IMR-90 (cell line): ENCODE results near the gene FBXL16. TPM values are rescaled to one million over a fixed set of nuclear protein-coding genes. Genes with fewer than 3 reads are reported as not detected.

Experiments used
- ATAC-seq: fragments of 200-7000 bp; cut with Tn5 transposase; 2 replicates; pipeline ENCODE4 v1.9.1; 2020; ENCODE audit warnings: low read depth, mild to moderate bottlenecking, moderate library complexity
- BruUV-seq: library from RNA; stranded (reverse); fragments of 400-500 nt; replicated peaks from 2 replicates; lab custom pipeline; 2021; lab: Mats Ljungman, UMichigan
- CTCF ChIA-PET: fragments of 300-600 bp; formaldehyde crosslinking; extraction: SDS; loops from one replicate; lab custom pipeline; 2021; ENCODE audit warnings: antibody characterized with exemption; lab: Yijun Ruan, JAX
- POLR2A ChIA-PET: fragments of 300-600 bp; sonication (Branson Sonifier 250); formaldehyde crosslinking; loops from one replicate; lab custom pipeline; 2022; ENCODE audit warnings: antibody characterized with exemption; ENCODE audit not compliant: unreplicated experiment; lab: Charles Lee
- DNase-seq: peaks from one replicate; pipeline ENCODE4 v3.0.0; 2013
- H2AFZ ChIP-seq: replicated peaks from 2 replicates; pipeline ENCODE3; 2013; ENCODE audit warnings: low read length, mild to moderate bottlenecking; ENCODE audit not compliant: poor library complexity
- H2AK5ac ChIP-seq: 2 replicates; pipeline ENCODE4 v1.6.1; 2013; ENCODE audit warnings: low read depth, low read length, inconsistent platforms
- H2AK9ac ChIP-seq: replicated peaks from 2 replicates; pipeline ENCODE3; 2013; ENCODE audit warnings: mild to moderate bottlenecking, low read depth, low read length, moderate library complexity; ENCODE audit not compliant: poor library complexity
- H2BK120ac ChIP-seq: 2 replicates; pipeline ENCODE4 v1.6.1; 2013; ENCODE audit warnings: low read depth, low read length, inconsistent platforms
- H2BK15ac ChIP-seq: 3 replicates; pipeline ENCODE4 v1.6.1; 2013; ENCODE audit warnings: low read depth, low read length, inconsistent platforms
- H2BK20ac ChIP-seq: 2 replicates; pipeline ENCODE4 v1.6.1; 2013; ENCODE audit warnings: low read depth, mild to moderate bottlenecking, inconsistent platforms, low read length, moderate library complexity
- H2BK5ac ChIP-seq: 2 replicates; pipeline ENCODE4 v1.6.1; 2013; ENCODE audit warnings: mild to moderate bottlenecking, low read depth, low read length, inconsistent platforms; ENCODE audit not compliant: poor library complexity, severe bottlenecking
- H3K14ac ChIP-seq: replicated peaks from 2 replicates; pipeline ENCODE4 v1.6.1; 2013; ENCODE audit warnings: low read depth, low read length, inconsistent platforms
- H3K18ac ChIP-seq: 2 replicates; pipeline ENCODE4 v1.6.1; 2013; ENCODE audit warnings: low read depth, low read length, control low read depth
- H3K23ac ChIP-seq: 2 replicates; pipeline ENCODE4 v1.6.1; 2013; ENCODE audit warnings: low read depth, low read length, inconsistent platforms
- H3K27ac ChIP-seq: 2 replicates; pipeline ENCODE4 v1.5.1; 2013; ENCODE audit warnings: mild to moderate bottlenecking, control low read depth, low read length; ENCODE audit not compliant: insufficient read depth
- H3K27me3 ChIP-seq: 2 replicates; pipeline ENCODE4 v1.6.1; 2013; ENCODE audit warnings: low read length; ENCODE audit not compliant: control insufficient read depth, insufficient read depth
- H3K36me3 ChIP-seq: 2 replicates; pipeline ENCODE4 v1.6.1; 2013; ENCODE audit warnings: low read length, mixed read lengths; ENCODE audit not compliant: control insufficient read depth, insufficient read depth
- H3K4ac ChIP-seq: 2 replicates; pipeline ENCODE4 v1.6.1; 2013; ENCODE audit warnings: low read depth, low read length, inconsistent platforms
- H3K4me1 ChIP-seq: 2 replicates; pipeline ENCODE4 v1.6.1; 2013; ENCODE audit warnings: low read length, mixed read lengths; ENCODE audit not compliant: control insufficient read depth, insufficient read depth
- H3K4me2 ChIP-seq: 2 replicates; pipeline ENCODE4 v1.6.1; 2013; ENCODE audit warnings: low read depth, mild to moderate bottlenecking, control low read depth, low read length, moderate library complexity
- H3K4me3 ChIP-seq: 2 replicates; pipeline ENCODE4 v1.5.1; 2013; ENCODE audit warnings: low read depth, mild to moderate bottlenecking, control low read depth, low read length, moderate library complexity; ENCODE audit not compliant: insufficient read depth
- H3K56ac ChIP-seq: 2 replicates; pipeline ENCODE4 v1.6.1; 2013; ENCODE audit warnings: low read length, inconsistent platforms; ENCODE audit not compliant: insufficient read depth; ENCODE audit errors: extremely low read depth
- H3K79me1 ChIP-seq, 2 experiments: 2 replicates each; pipeline ENCODE4 v1.6.1; 2013; ENCODE audit warnings: low read length in 2 of 2, inconsistent platforms in 1 of 2, low read depth in 1 of 2
- H3K9ac ChIP-seq: 2 replicates; pipeline ENCODE4 v1.6.1; 2013; ENCODE audit warnings: low read depth, low read length, control low read depth
- H3K9me1 ChIP-seq: 2 replicates; pipeline ENCODE4 v1.6.1; 2013; ENCODE audit warnings: low read length, inconsistent platforms; ENCODE audit not compliant: insufficient read depth
- H3K9me3 ChIP-seq: 2 replicates; pipeline ENCODE4 v1.6.1; 2013; ENCODE audit warnings: low read length; ENCODE audit not compliant: control insufficient read depth, insufficient read depth
- H4K20me1 ChIP-seq: 2 replicates; pipeline ENCODE4 v1.6.1; 2013; ENCODE audit warnings: low read length, inconsistent platforms; ENCODE audit not compliant: insufficient read depth
- H4K5ac ChIP-seq: 2 replicates; pipeline ENCODE4 v1.6.1; 2013; ENCODE audit warnings: mild to moderate bottlenecking, low read depth, low read length, control low read depth
- H4K8ac ChIP-seq, 2 experiments: 2 replicates each; pipeline ENCODE4 v1.6.1; 2013; ENCODE audit warnings: low read depth in 2 of 2, low read length in 2 of 2, control low read depth in 1 of 2, inconsistent platforms in 1 of 2
- H4K91ac ChIP-seq: 2 replicates; pipeline ENCODE4 v1.6.1; 2013; ENCODE audit warnings: low read depth, low read length, inconsistent platforms; ENCODE audit not compliant: insufficient read depth
- BHLHE40 ChIP-seq: fragments of 150-350 bp; IDR thresholded peaks from 2 replicates; pipeline ENCODE4 v1.6.1; 2016; ENCODE audit warnings: mild to moderate bottlenecking, low read depth, low read length
- CEBPB ChIP-seq: IDR thresholded peaks from 2 replicates; pipeline ENCODE4 v1.6.1; 2012; ENCODE audit warnings: low read depth, low read length, improper control_type of control experiment
- CHD1 ChIP-seq: IDR thresholded peaks from 2 replicates; pipeline ENCODE4 v1.6.1; 2012; ENCODE audit warnings: low read depth, low read length, improper control_type of control experiment
- CTCF ChIP-seq: conservative IDR thresholded peaks from 2 replicates; pipeline ENCODE4 v1.5.1; 2012; ENCODE audit warnings: mild to moderate bottlenecking, low read depth, low read length, improper control_type of control experiment
- FOS ChIP-seq: fragments of 150-350 bp; IDR thresholded peaks from 2 replicates; pipeline ENCODE4 v1.6.1; 2016; ENCODE audit warnings: low read depth, low read length
- MAFK ChIP-seq: IDR thresholded peaks from 2 replicates; pipeline ENCODE4 v1.6.1; 2012; ENCODE audit warnings: low read depth, low read length, improper control_type of control experiment
- MAZ ChIP-seq: IDR thresholded peaks from 2 replicates; pipeline ENCODE4 v1.6.1; 2012; ENCODE audit warnings: low read depth, mild to moderate bottlenecking, low read length, improper control_type of control experiment, moderate library complexity, borderline replicate concordance
- MXI1 ChIP-seq: IDR thresholded peaks from 2 replicates; pipeline ENCODE4 v1.6.1; 2012; ENCODE audit warnings: low read depth, mild to moderate bottlenecking, low read length, moderate library complexity, borderline replicate concordance
- NFE2L2 ChIP-seq: fragments of 150-350 bp; IDR thresholded peaks from 2 replicates; pipeline ENCODE4 v1.6.1; 2016; ENCODE audit warnings: low read depth, mild to moderate bottlenecking, low read length
- POLR2A ChIP-seq: IDR thresholded peaks from 2 replicates; pipeline ENCODE4 v1.6.1; 2012; ENCODE audit warnings: mild to moderate bottlenecking, low read depth, low read length
- SMC3 ChIP-seq: fragments of 150-350 bp; IDR thresholded peaks from 2 replicates; pipeline ENCODE4 v1.6.1; 2016; ENCODE audit warnings: low read depth, mild to moderate bottlenecking, antibody characterized with exemption, low read length, moderate library complexity
- USF2 ChIP-seq: fragments of 150-350 bp; IDR thresholded peaks from 2 replicates; pipeline ENCODE4 v1.6.1; 2017; ENCODE audit warnings: mild to moderate bottlenecking, antibody characterized with exemption, low read length, low read depth
- WGBS, 2 experiments: methylation state at CpG; one replicate each; pipeline versions ENCODE4 v1.1.5 to v1.1.7; 2013; ENCODE audit warnings: missing lambda C conversion rate in 2 of 2; ENCODE audit not compliant: insufficient read length in 1 of 2; ENCODE audit errors: extremely low coverage in 2 of 2; 5-methylcytosine and 5-hydroxymethylcytosine counted together
- dilution Hi-C: fragments of 300-500 bp; cut with HindIII; formaldehyde crosslinking; loops from one replicate; pipeline ENCODE4 v1.14.3; 2018; ENCODE audit warnings: low sequenced_read_pairs; ENCODE audit not compliant: unreplicated experiment
- in situ Hi-C: fragments of 300-500 bp; cut with MboI; formaldehyde crosslinking; loops from 3 replicates; pipeline ENCODE4 v1.14.3; 2019; ENCODE audit warnings: low sequenced_read_pairs, inconsistent platforms, mixed read lengths
- intact Hi-C: fragments of 100-400 bp; cut with micrococcal nuclease; formaldehyde crosslinking; loops from 2 replicates; pipeline ENCODE4 v1.10.0; 2022
- polyA plus RNA-seq, 3 experiments: library from polyadenylated mRNA; depleted of rRNA; stranded (reverse); fragments of >200 nt; gene quantifications; 2 replicates each; pipeline ENCODE4 v1.2.3, GENCODE V29; 2012; ENCODE audit warnings: low replicate concordance in 1 of 3
- total RNA-seq: library from RNA; depleted of rRNA; stranded (reverse); fragments of >200 nt; gene quantifications from 2 replicates; pipeline ENCODE4 v1.2.3, GENCODE V29; 2012

Gene FBXL16
- total and polyA plus RNA-seq, 2 of the 4 experiments (the other 2 are of a cell fraction) = 0.18 to 2.2 TPM

- Histone ChIP-seq H3K9ac (no peak overlapping the region), H3K4me3 (no peak overlapping the region), H3K4me2 (no peak overlapping the region), H2BK5ac (no peak overlapping the region), H3K9me1 (no peaks in the 10 kb centered on the region), H3K36me3 (no peaks in the 10 kb centered on the region), H4K8ac (no peak overlapping the region), H3K4ac (no peak overlapping the region), H3K27me3 (peaks cover 57% of the 10 kb centered on the region), H4K91ac (no peak overlapping the region), H2AK5ac (no peak overlapping the region), H4K20me1 (peaks cover 18% of the 10 kb centered on the region; the same call in 1 of the 2 replicates), H2AFZ (no peak overlapping the region), H2BK120ac (no peak overlapping the region), H3K56ac (no peak overlapping the region), H2BK20ac (no peak overlapping the region), H2AK9ac (no peak overlapping the region), H3K79me1 (no peaks in the 10 kb centered on the region), H3K18ac (no peak overlapping the region), H3K4me1 (peaks cover 5% of the 10 kb centered on the region; the same call in 1 of the 2 replicates), H4K5ac (no peak overlapping the region), H2BK15ac (no peak overlapping the region), H3K9me3 (no peaks in the 10 kb centered on the region), H3K14ac (no peak overlapping the region), H3K23ac (no peak overlapping the region), H3K27ac (no peak overlapping the region)
- ChIA-PET POLR2A (no interaction called here), CTCF (no interaction called here)
- no peak for ATAC-seq
- no peak for DNase-seq
- 10% methylated on average over 16 of the region's 49 CpGs; no CpG with 5 or more reads in 1 of the 2 experiments for WGBS, 2 experiments
- BruUV-seq = no TSS peak
- TF ChIP-seq SMC3 = no peak
- no peak for TF ChIP-seq MAFK
- no peak for TF ChIP-seq BHLHE40
- TF ChIP-seq MXI1 = no peak
- TF ChIP-seq FOS = no peak
- no peak for TF ChIP-seq POLR2A
- no peak for TF ChIP-seq NFE2L2
- no peak for TF ChIP-seq CEBPB
- no peak for TF ChIP-seq MAZ
- TF ChIP-seq USF2 = no peak
- no peak for TF ChIP-seq CTCF
- TF ChIP-seq CHD1 = no peak
- intact Hi-C loops = no loop called here
- dilution Hi-C loops = no loop called here
- in situ Hi-C loops = loop anchor here (25.0 kb wide), 1 partner anchor 356 kb away; the partner anchor contains the start of gene SSTR5
These were observed 824 bp upstream of the FBXL16 start for GRCh38 chr16:706189-707061.
